Measurements from ENCODE around the gene LMO7. TPM values are rescaled to one million over a fixed set of nuclear protein-coding genes. Genes with fewer than 3 reads are reported as not detected.

The LMO7 gene
- total RNA-seq, 1 experiment from 2014 or later, result 20.4 TPM

DNA sequence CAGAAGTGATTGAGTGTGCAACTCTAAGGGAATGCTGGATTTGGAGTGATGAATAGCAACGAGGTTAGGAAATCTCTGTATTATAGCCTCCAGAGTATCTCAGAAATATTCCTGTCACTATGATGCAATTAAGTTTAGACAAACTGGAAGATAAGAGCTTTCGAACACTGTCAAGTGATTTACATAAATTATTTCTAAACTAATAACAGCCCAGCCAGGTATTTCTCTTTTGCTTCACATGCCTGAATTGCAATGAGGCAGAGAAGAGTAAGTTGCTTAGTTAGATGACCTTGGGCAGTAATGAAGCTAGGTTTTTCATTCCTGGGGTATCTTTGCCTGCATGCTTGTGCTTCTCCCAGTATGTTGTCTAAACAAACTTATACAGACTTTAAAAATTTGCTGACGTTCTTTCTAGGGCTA, 134.5 kb downstream of the LMO7 start:
- H4K91ac ChIP-seq (ENCODE audit: insufficient read length, low read depth, low read length), result no peak overlapping the region
- no peak overlapping the region for H2AFZ ChIP-seq (ENCODE audit: low read length)
- H3T11ph ChIP-seq (ENCODE audit: low read length), result no peak overlapping the region
- H2BK20ac ChIP-seq (ENCODE audit: low read depth, low read length, poor library complexity, severe bottlenecking), result no peak overlapping the region
- H4K20me1 ChIP-seq (ENCODE audit: control insufficient read depth, insufficient read depth, insufficient read length), result no peaks in the 10 kb centered on the region
- no peak overlapping the region for H3K23ac ChIP-seq (ENCODE audit: insufficient read length, low read depth, low read length)
- no peaks in the 10 kb centered on the region for H3K27me3 Mint-ChIP-seq (ENCODE audit: low read depth)
- H3K9me3 ChIP-seq (ENCODE audit: control insufficient read depth, low read depth, low read length), result no peaks in the 10 kb centered on the region
- no peak for DNase-seq
- H3K18ac ChIP-seq (ENCODE audit: insufficient read length, low read depth, low read length), result no peak overlapping the region
- H3K4me1 ChIP-seq (ENCODE audit: insufficient read depth, low read length), result no peaks in the 10 kb centered on the region
- peaks cover 0 to 10% of the 10 kb centered on the region in 2 experiments; a peak in 2 of 4 replicates for H3K4me1 Mint-ChIP-seq
- no peak overlapping the region for H3K14ac ChIP-seq (ENCODE audit: insufficient read depth, low read length)
- no peak overlapping the region for H3K4ac ChIP-seq (ENCODE audit: low read depth, low read length)
- H3K9ac ChIP-seq (ENCODE audit: extremely low read depth, insufficient read length, low read length), result no peak overlapping the region
- H4K5ac ChIP-seq (ENCODE audit: insufficient read length, low read depth, low read length), result no peak overlapping the region
- no peak overlapping the region for H3K4me2 ChIP-seq (ENCODE audit: insufficient read depth, insufficient read length, low read length)
- H3K36me3 Mint-ChIP-seq (ENCODE audit: insufficient read depth in 1 of 3, low read depth in 3 of 3), result no peaks in the 10 kb centered on the region
- H3K56ac ChIP-seq (ENCODE audit: insufficient read length, low read depth, low read length), result no peak overlapping the region
- no peak overlapping the region for H2BK120ac ChIP-seq (ENCODE audit: low read depth, low read length, poor library complexity, severe bottlenecking)
- no peaks in the 10 kb centered on the region for H3K27me3 ChIP-seq (ENCODE audit: insufficient read depth, low read length)
- H4K8ac ChIP-seq (replicated peaks; ENCODE audit: insufficient read length, low read depth, low read length), result no peak overlapping the region
- no CpG with 5 or more reads among the region's 3 CpGs for WGBS (ENCODE audit: extremely low coverage, insufficient read length, low lambda C conversion rate)
- no peaks in the 10 kb centered on the region for H3K79me1 ChIP-seq (ENCODE audit: insufficient read depth, low read depth, low read length, poor library complexity, severe bottlenecking)
- no peak overlapping the region for H2AK5ac ChIP-seq (ENCODE audit: insufficient read length, low read length)
- no peaks in the 10 kb centered on the region for H3K79me2 ChIP-seq (ENCODE audit: insufficient read depth, low read length)
- no peak for TF ChIP-seq CTCF (conservative IDR thresholded peaks at IDR 0.05)
- no peak overlapping the region for H2BK5ac ChIP-seq (ENCODE audit: insufficient read length, low read length)
- H3K9me3 Mint-ChIP-seq, result no peaks in the 10 kb centered on the region
- no peak overlapping the region for H3K4me3 Mint-ChIP-seq
- H2BK12ac ChIP-seq (ENCODE audit: insufficient read length, low read depth, low read length), result no peak overlapping the region
- H2BK15ac ChIP-seq (ENCODE audit: low read depth, low read length), result no peak overlapping the region
- H3K23me2 ChIP-seq (ENCODE audit: insufficient read length, low read depth, low read length, poor library complexity, severe bottlenecking), result no peaks in the 10 kb centered on the region
- no peak overlapping the region for H3K27ac Mint-ChIP-seq
- H3K27ac ChIP-seq (ENCODE audit: insufficient read length, low read depth, low read length), result no peak overlapping the region
